ENCODE measurements around the gene STXBP1. TPM values are rescaled to one million over a fixed set of nuclear protein-coding genes. Genes with fewer than 3 reads are reported as not detected.
A peak's percentile ranks its signal among the peaks of the same experiment; 100 is the strongest.

Gene STXBP1
- total RNA-seq, 4 donors from 2014 or later, result 47.0 to 81.0 (median 66.4) TPM

GRCh38 chr9:127587966-127588365 is 24.1 kb upstream of the STXBP1 start:
- TF ChIP-seq CTCF (IDR thresholded peaks at IDR 0.05), result no peak
- DNase-seq (ENCODE audit: low spot score) (no peak), ATAC-seq (ENCODE audit: low FRiP score) (no peak)

GRCh38 chr9:127588740-127589506 is 23.2 kb upstream of the STXBP1 start:
- ATAC-seq (ENCODE audit: low FRiP score) (no peak), DNase-seq (ENCODE audit: low spot score) (no peak)
- TF ChIP-seq CTCF (IDR thresholded peaks at IDR 0.05), result no peak

- ATAC-seq (ENCODE audit: low FRiP score), result peak; percentile 52
- DNase-seq (ENCODE audit: low spot score), result no peak
- TF ChIP-seq CTCF (IDR thresholded peaks at IDR 0.05), result peak in 2 of 3 donors; percentile 55 to 90
Measured at GRCh38 chr9:127589955-127590370, 22.1 kb upstream of the STXBP1 start.

GRCh38 chr9:127595611-127596010 is 16.5 kb upstream of the STXBP1 start:
- no peak for TF ChIP-seq CTCF (IDR thresholded peaks at IDR 0.05)
- DNase-seq (ENCODE audit: low spot score), result no peak
- ATAC-seq (ENCODE audit: low FRiP score), result no peak

GRCh38 chr9:127598839-127599549 is 13.1 kb upstream of the STXBP1 start:
- TF ChIP-seq CTCF (IDR thresholded peaks at IDR 0.05), result no peak
- DNase-seq (ENCODE audit: low spot score) (no peak), ATAC-seq (ENCODE audit: low FRiP score) (no peak)

GRCh38 chr9:127599550-127599891 is 12.6 kb upstream of the STXBP1 start:
- TF ChIP-seq CTCF (IDR thresholded peaks at IDR 0.05), result no peak
- no peak for DNase-seq (ENCODE audit: low spot score)
- ATAC-seq (ENCODE audit: low FRiP score), result no peak

- TF ChIP-seq CTCF (IDR thresholded peaks at IDR 0.05), result no peak
- ATAC-seq (ENCODE audit: low FRiP score) (no peak), DNase-seq (ENCODE audit: low spot score) (no peak)
Measured at GRCh38 chr9:127603226-127603625, 8.9 kb upstream of the STXBP1 start.

Measured in omental fat pad (tissue), 4 donors.